SK-N-SH treated with all-trans-retinoic acid at 6 μM for 48 hours (cell line): ENCODE data around the gene GARIN5A.

Experiments used
- ATAC-seq: fragments of 200-7000 bp; cut with Tn5 transposase; 3 replicates; pipeline ENCODE4 v1.9.1; 2020; ENCODE audit warnings: mild to moderate bottlenecking, moderate library complexity
- ARNTL ChIP-seq: fragments of 450-650 bp; formaldehyde crosslinking; IDR thresholded peaks from 2 replicates; pipeline ENCODE4 v1.5.0; 2020; ENCODE audit warnings: low read depth, mild to moderate bottlenecking, moderate library complexity, borderline replicate concordance
- BACH2 ChIP-seq: fragments of 250-450 bp; sonication (Bioruptor Pico); IDR thresholded peaks from 2 replicates; pipeline ENCODE4 v1.9.0; 2021; ENCODE audit warnings: mild to moderate bottlenecking, borderline replicate concordance
- CREB5 ChIP-seq: fragments of 250-450 bp; sonication (Bioruptor Pico); IDR thresholded peaks from 2 replicates; pipeline ENCODE4 v1.5.1; 2020; ENCODE audit warnings: low read depth, mild to moderate bottlenecking, moderate library complexity
- CSDC2 ChIP-seq: fragments of 250-450 bp; sonication (Bioruptor Pico); IDR thresholded peaks from 2 replicates; pipeline ENCODE4 v1.5.0; 2020; ENCODE audit warnings: mild to moderate bottlenecking, moderate library complexity
- CSRNP3 ChIP-seq: fragments of 250-450 bp; sonication (Bioruptor Pico); IDR thresholded peaks from 2 replicates; pipeline ENCODE4 v1.5.1; 2021; ENCODE audit warnings: mild to moderate bottlenecking, moderate library complexity
- GLIS3 ChIP-seq: fragments of 250-450 bp; sonication (Bioruptor Pico); IDR thresholded peaks from 2 replicates; pipeline ENCODE4 v1.5.0; 2020; ENCODE audit warnings: mild to moderate bottlenecking, moderate library complexity
- ISL1 ChIP-seq: fragments of 250-450 bp; sonication (Bioruptor Pico); IDR thresholded peaks from 2 replicates; pipeline ENCODE4 v2.1.2; 2022; ENCODE audit warnings: mild to moderate bottlenecking, moderate library complexity
- PATZ1 ChIP-seq: fragments of 250-450 bp; sonication (Bioruptor Pico); IDR thresholded peaks from 2 replicates; pipeline ENCODE4 v1.8.0; 2020; ENCODE audit warnings: mild to moderate bottlenecking, moderate library complexity, borderline replicate concordance
- PPARA ChIP-seq: fragments of 250-450 bp; sonication (Bioruptor Pico); IDR thresholded peaks from 2 replicates; pipeline ENCODE4 v1.5.0; 2020; ENCODE audit warnings: mild to moderate bottlenecking, borderline replicate concordance
- RARB ChIP-seq: fragments of 250-450 bp; sonication (Bioruptor Pico); IDR thresholded peaks from 2 replicates; pipeline ENCODE4 v1.8.0; 2021; ENCODE audit warnings: mild to moderate bottlenecking, moderate library complexity
- SNAI2 ChIP-seq: fragments of 250-450 bp; sonication (Bioruptor Pico); IDR thresholded peaks from 2 replicates; pipeline ENCODE4 v1.5.0; 2020; ENCODE audit warnings: mild to moderate bottlenecking, moderate library complexity
- TCF4 ChIP-seq: fragments of 250-450 bp; sonication (Bioruptor Pico); IDR thresholded peaks from 2 replicates; pipeline ENCODE4 v1.8.0; 2021; ENCODE audit warnings: mild to moderate bottlenecking, moderate library complexity, borderline replicate concordance
- TOX ChIP-seq: fragments of 250-450 bp; sonication (Bioruptor Pico); IDR thresholded peaks from 2 replicates; pipeline ENCODE4 v1.8.0; 2021; ENCODE audit warnings: mild to moderate bottlenecking, moderate library complexity, borderline replicate concordance
- TSHZ2 ChIP-seq: fragments of 250-450 bp; sonication (Bioruptor Pico); IDR thresholded peaks from 2 replicates; pipeline ENCODE4 v1.5.0; 2020; ENCODE audit warnings: mild to moderate bottlenecking, moderate library complexity
- ZC3H10 ChIP-seq: fragments of 250-450 bp; sonication (Bioruptor Pico); IDR thresholded peaks from 2 replicates; pipeline ENCODE4 v1.5.1; 2021; ENCODE audit warnings: mild to moderate bottlenecking, moderate library complexity
- ZFP3 ChIP-seq: fragments of 250-450 bp; sonication (Bioruptor Pico); IDR thresholded peaks from 2 replicates; pipeline ENCODE4 v1.5.0; 2020; ENCODE audit warnings: mild to moderate bottlenecking, moderate library complexity
- ZFP30 ChIP-seq: fragments of 450-650 bp; formaldehyde crosslinking; IDR thresholded peaks from 2 replicates; pipeline ENCODE4 v1.5.0; 2022; ENCODE audit warnings: mild to moderate bottlenecking, moderate library complexity
- ZNF565 ChIP-seq: fragments of 450-650 bp; formaldehyde crosslinking; conservative IDR thresholded peaks from 2 replicates; pipeline ENCODE4 v1.5.0; 2020; ENCODE audit warnings: low read depth, mild to moderate bottlenecking, moderate library complexity
- ZNF70 ChIP-seq: fragments of 450-650 bp; formaldehyde crosslinking; IDR thresholded peaks from 2 replicates; pipeline ENCODE4 v1.5.0; 2020; ENCODE audit warnings: mild to moderate bottlenecking, moderate library complexity
- ZNF8 ChIP-seq: fragments of 450-650 bp; formaldehyde crosslinking; IDR thresholded peaks from 2 replicates; pipeline ENCODE4 v1.5.0; 2020; ENCODE audit warnings: mild to moderate bottlenecking, moderate library complexity

The GARIN5A gene

GRCh38 chr19:50418176-50419021, 58.2 kb downstream of the GARIN5A start, which contains the start of gene SPIB:
Gene SPIB (plus strand): TSS chr19:50418938. CDS start chr19:50418963, 25 bp downstream.
- no peak for ATAC-seq
- TF ChIP-seq RARB (CRISPR knock-in tag) (no peak), ZFP30 (CRISPR knock-in tag) (no peak), TSHZ2 (no peak), ARNTL (no peak), PPARA (CRISPR knock-in tag) (no peak), TCF4 (CRISPR knock-in tag) (no peak), GLIS3 (CRISPR knock-in tag) (no peak), BACH2 (CRISPR knock-in tag) (no peak), ISL1 (CRISPR knock-in tag) (no peak), ZNF565 (CRISPR knock-in tag) (no peak), ZNF70 (CRISPR knock-in tag) (no peak), TOX (CRISPR knock-in tag) (no peak), PATZ1 (CRISPR knock-in tag) (no peak), CREB5 (CRISPR knock-in tag) (no peak), ZFP3 (CRISPR knock-in tag) (no peak), CSDC2 (CRISPR knock-in tag) (no peak), SNAI2 (no peak), ZNF8 (CRISPR knock-in tag) (no peak), ZC3H10 (CRISPR knock-in tag) (no peak)

- ATAC-seq, result no peak
- TF ChIP-seq CSRNP3 (CRISPR knock-in tag) (no peak), RARB (CRISPR knock-in tag) (no peak), ZNF8 (CRISPR knock-in tag) (no peak), ZFP30 (CRISPR knock-in tag) (no peak), ARNTL (no peak), GLIS3 (CRISPR knock-in tag) (no peak), ZC3H10 (CRISPR knock-in tag) (no peak), TOX (CRISPR knock-in tag) (no peak), TSHZ2 (no peak), SNAI2 (no peak)
Observed at GRCh38 chr19:50417111-50418081, 59.3 kb downstream of the GARIN5A start.
